HG03432 (cell line): Measurements from ENCODE around the gene DNAJB8.
A peak's percentile ranks its signal among the peaks of the same experiment; 100 is the strongest.

Experiments
- ATAC-seq: cut with Tn5 transposase; IDR thresholded peaks from one replicate; pipeline ENCODE4 v1.9.1; 2021; ENCODE audit warnings: mild to moderate bottlenecking, moderate library complexity; ENCODE audit not compliant: unreplicated experiment

DNAJB8 gene

GRCh38 chr3:128452120-128452519 lies 14.6 kb downstream of the DNAJB8 start:
- ATAC-seq = no peak

DNA sequence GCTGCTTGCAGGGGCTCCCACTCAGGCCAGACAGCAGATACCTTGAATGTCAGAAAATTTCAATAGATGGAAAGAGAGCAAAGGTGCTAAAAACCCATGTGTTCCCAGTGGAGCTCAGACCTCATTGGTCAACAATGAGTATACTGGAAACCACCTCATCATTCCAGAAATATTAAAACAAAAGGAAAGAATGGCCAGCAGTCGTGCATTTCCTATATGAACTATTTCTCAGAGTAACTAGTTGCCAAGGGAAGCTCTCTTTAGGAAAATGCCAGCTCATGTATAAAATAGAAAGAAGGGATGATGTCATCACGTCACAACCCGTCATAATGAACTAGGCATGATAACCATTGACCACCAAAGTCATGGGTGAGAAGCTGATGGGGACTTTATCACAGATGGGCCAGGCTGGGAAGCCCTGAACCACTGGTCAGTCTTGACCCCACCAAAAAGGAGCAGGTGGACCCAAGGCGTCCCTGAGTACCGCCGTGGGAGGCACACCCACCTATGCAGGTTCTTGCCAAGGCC lies 17.5 kb downstream of the DNAJB8 start:
- ATAC-seq = no peak

GRCh38 chr3:128448491-128448890 lies 18.2 kb downstream of the DNAJB8 start:
- no peak for ATAC-seq

DNA sequence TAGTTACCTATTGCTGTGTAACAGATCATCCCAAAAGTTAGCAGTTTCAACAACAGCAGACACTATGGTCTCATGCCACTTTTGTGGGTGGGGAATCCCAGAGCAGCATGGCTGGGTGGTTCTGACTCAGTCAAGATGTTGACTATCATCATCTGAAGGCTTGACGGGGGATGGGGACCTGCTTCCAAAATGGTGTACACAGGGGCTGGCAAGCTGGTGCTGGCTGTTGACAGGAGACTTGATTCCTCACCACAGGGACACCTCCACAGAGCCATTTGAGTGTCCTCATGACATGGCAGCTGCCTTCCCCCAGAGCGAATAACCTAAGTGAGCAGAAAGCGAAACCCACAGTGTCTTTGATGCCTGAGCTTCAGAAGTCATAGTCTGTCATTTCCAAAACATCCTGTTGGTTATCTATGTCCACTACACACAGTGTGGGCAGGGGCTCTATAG lies 19.1 kb downstream of the DNAJB8 start:
- peak; percentile 66 for ATAC-seq

GRCh38 chr3:128446821-128447220 lies 19.9 kb downstream of the DNAJB8 start:
- ATAC-seq = no peak

GRCh38 chr3:128445357-128445756 lies 21.3 kb downstream of the DNAJB8 start:
- no peak for ATAC-seq

DNA sequence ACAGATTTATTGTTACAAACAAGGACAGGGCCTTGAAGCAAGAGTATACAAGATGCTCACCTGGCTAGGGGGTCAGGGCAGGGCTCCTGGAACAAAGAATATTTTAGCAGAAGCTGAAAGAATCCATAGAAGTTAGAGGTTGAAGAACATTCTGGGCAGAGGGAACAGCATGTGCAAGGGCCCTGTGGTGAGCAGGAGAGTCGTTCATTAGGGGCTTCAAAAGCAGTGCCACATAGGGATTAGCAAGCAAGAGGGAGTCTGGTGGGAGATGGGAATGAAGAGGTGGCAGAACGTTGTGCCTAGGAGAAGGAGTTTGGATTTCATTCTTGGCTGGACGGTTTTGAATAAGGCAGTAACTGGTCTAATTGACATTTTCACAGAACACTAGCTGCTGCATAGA lies 22.9 kb downstream of the DNAJB8 start:
- ATAC-seq = no peak

- ATAC-seq = no peak
Observed at GRCh38 chr3:128442949-128443348, 23.7 kb downstream of the DNAJB8 start.

- ATAC-seq = no peak
Observed at GRCh38 chr3:128442070-128442469, 24.6 kb downstream of the DNAJB8 start.

- ATAC-seq = no peak
Observed at GRCh38 chr3:128439226-128439625, 27.5 kb downstream of the DNAJB8 start.

GRCh38 chr3:128438488-128439072 lies 28.1 kb downstream of the DNAJB8 start:
- no peak for ATAC-seq

DNA sequence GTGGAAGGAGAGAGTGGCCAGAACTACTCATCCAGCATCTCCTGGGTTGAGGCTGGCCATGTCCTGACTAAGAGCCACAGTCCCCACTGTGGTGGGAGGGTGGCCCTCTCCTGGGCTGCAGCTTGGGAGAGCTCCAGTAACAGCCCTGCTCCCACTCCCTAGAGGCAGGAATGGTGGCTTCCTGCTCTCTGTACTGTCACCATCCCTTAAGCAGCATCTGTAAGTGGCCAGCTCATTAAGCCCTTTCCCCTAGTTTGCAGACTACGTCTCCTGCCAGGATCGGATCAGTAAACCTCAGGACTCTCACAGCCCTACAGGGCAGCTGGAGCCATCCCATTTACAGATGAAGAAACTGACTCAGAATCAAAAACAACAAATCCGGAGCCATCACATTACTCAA lies 30.5 kb downstream of the DNAJB8 start:
- ATAC-seq = no peak

DNA sequence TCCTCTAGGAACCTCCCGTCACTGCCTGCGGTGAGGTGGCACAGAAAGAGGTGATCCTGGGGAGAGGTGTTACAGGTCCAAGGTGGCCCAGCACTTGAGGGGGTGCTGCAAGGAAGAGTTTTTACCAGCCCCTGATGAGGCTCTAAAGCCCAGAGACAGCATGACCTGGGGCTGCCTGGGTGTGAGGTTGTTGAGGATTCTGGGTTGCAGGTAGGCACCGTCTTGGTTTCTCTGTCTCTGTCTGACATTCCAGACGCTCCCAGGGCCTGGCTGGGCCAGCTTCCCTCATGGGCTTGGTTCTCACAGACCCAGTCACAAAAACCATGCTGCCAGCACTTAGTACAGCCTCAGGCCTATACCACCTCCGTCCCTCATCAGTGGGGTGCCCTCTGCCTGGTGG lies 31.1 kb downstream of the DNAJB8 start:
- no peak for ATAC-seq

DNA sequence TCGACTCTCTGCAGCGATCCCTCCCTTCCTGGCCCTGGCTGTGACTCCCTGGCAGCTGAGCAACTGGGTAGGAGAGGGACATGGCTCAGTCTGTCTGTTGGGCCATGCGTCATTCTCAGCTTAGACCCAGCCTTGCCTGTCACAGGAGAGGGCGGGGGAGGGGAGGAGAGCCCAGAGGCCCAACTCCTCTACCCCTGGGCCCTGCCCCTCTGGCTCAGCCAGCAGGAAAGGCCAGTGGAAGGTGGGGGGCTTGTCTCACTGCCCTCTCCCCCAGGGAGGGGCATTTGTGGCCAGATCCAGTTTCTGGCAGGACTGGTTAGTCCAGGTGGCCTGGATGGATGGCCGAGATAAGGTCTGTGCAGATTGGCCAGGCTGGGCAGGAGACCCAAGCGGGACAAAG lies 31.6 kb downstream of the DNAJB8 start:
- no peak for ATAC-seq

- no peak for ATAC-seq
Observed at GRCh38 chr3:128434524-128434923, 32.2 kb downstream of the DNAJB8 start.

GRCh38 chr3:128433837-128434165 lies 32.9 kb downstream of the DNAJB8 start:
- ATAC-seq = no peak

DNA sequence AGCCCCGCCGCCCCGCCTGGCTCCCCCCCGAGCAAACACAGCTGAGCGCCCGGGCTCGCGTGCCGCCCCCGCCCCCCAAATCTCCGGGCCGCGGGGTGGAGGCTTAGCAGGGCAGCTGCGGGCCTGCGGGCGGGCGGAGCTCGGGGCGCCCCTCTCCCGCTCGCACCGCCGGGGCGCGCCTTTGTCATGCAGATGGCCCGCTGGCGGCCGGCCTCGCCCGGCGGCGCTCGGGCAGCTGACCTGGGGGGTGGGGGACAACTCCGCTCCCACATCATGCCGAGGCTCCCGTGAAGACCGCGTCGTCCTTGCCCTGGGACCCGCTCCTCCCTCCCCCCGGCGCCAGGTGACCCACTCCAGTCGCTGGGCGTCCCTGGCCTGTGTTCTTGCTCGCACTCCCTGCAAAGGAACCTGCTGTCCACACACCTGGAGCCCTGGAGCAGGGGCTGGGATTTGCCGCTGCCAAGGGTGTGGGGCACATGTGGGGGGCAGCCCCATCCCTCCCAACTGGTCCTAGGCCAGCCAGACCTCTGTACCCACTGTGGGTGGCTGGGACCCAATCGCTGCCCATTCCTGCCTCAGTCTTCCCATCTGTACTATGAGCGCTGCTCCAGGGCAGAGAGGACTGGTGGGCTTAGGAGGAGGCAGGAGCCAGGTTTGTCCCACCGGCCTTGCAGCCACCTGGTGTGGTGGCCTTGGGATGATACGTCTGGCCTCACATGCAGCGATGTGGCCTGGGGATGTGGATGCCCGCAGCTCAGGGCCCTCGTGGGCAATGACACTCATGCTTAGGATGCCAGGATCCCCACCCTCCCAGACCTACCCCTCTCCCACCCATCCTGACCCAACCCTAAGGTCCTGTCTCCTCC lies 33.5 kb downstream of the DNAJB8 start:
- no peak for ATAC-seq

- no peak for ATAC-seq
Observed at GRCh38 chr3:128432301-128432970, 34.3 kb downstream of the DNAJB8 start.

GRCh38 chr3:128431803-128432300 lies 34.8 kb downstream of the DNAJB8 start:
- no peak for ATAC-seq

- no peak for ATAC-seq
Observed at GRCh38 chr3:128430731-128431130, 36.0 kb downstream of the DNAJB8 start.

- ATAC-seq = no peak
Observed at GRCh38 chr3:128430301-128430700, 36.4 kb downstream of the DNAJB8 start.

- ATAC-seq = no peak
Observed at GRCh38 chr3:128429751-128430150, 36.9 kb downstream of the DNAJB8 start.
